Measurements from ENCODE around the gene CACNG4.

GRCh38 chr17:67059372-67059771 lies 94.9 kb downstream of the CACNG4 start:
- no peak for TF ChIP-seq TAF1 (IDR thresholded peaks at IDR 0.05; ENCODE audit: control insufficient read depth, extremely low read depth, insufficient read depth, low read length, severe bottlenecking)
- TF ChIP-seq USF2 (CRISPR knock-in tag; IDR thresholded peaks at IDR 0.05) = no peak
- no peak for TF ChIP-seq PBX2 (CRISPR knock-in tag; IDR thresholded peaks at IDR 0.05; ENCODE audit: low read depth)
- no peak for TF ChIP-seq PBX2 (tag; conservative IDR thresholded peaks at IDR 0.05; ENCODE audit: low read depth)
- TF ChIP-seq XRCC3 (IDR thresholded peaks at IDR 0.05) = no peak
- TF ChIP-seq RNF219 (CRISPR knock-in tag; IDR thresholded peaks at IDR 0.05) = no peak

Data from K562 (cell line).